ENCODE data around the gene MIPOL1. TPM values are rescaled to one million over a fixed set of nuclear protein-coding genes. Genes with fewer than 3 reads are reported as not detected.

Gene MIPOL1
- total and polyA plus RNA-seq, 2 of the 13 experiments (the other 11 are each of a cell fraction or from before 2014, with no cell fraction given) = 8.6 to 34.2 TPM

DNA sequence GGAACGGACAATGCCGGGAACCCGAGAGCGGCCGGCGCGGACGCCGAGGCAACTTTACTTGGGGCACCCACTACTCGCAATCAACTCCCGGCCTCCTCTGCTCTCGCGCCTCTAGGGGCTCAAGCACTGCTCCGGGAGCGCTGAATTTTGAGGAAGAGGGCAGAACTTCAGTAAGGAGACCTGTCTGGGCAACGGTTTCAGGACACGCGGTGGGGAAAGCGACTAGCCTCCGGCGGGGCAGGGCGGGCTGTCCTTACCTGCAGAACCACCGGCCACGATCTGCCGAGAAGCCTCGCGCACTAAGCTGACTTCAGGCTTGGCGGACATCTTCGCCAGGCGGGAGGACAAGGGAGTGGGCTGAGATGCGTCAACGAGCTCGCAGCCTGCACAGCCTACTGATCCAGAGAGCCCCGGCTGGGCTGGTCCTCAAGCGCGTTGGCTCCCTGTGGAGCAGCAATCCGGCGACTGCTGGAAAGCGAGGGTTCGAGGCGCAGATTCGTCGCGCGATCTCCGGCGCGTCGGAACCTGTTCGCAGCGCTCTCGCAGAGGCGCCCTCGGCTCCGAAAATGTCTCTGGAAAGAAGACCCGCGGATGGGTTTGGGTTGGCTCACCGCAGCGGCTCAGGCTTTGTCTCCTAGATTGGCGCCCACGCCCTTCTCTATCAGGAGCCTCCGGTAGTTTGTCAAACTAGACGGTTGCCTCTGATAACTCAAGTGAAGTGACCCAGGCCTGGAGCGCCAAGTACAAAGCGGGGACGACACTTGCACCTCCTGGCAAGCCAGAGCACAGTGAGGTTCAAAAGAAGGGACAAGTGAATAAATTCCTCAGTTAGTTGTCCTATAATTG is 25.5 kb upstream of the MIPOL1 start, which contains the start of gene SLC25A21 (continued):
- TF ChIP-seq, protein P1, sequence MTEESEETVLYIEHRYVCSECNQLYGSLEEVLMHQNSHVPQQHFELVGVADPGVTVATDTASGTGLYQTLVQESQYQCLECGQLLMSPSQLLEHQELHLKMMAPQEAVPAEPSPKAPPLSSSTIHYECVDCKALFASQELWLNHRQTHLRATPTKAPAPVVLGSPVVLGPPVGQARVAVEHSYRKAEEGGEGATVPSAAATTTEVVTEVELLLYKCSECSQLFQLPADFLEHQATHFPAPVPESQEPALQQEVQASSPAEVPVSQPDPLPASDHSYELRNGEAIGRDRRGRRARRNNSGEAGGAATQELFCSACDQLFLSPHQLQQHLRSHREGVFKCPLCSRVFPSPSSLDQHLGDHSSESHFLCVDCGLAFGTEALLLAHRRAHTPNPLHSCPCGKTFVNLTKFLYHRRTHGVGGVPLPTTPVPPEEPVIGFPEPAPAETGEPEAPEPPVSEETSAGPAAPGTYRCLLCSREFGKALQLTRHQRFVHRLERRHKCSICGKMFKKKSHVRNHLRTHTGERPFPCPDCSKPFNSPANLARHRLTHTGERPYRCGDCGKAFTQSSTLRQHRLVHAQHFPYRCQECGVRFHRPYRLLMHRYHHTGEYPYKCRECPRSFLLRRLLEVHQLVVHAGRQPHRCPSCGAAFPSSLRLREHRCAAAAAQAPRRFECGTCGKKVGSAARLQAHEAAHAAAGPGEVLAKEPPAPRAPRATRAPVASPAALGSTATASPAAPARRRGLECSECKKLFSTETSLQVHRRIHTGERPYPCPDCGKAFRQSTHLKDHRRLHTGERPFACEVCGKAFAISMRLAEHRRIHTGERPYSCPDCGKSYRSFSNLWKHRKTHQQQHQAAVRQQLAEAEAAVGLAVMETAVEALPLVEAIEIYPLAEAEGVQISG (CRISPR knock-in tag; IDR thresholded peaks at IDR 0.05) = peak; percentile 95
- TF ChIP-seq, protein P2, sequence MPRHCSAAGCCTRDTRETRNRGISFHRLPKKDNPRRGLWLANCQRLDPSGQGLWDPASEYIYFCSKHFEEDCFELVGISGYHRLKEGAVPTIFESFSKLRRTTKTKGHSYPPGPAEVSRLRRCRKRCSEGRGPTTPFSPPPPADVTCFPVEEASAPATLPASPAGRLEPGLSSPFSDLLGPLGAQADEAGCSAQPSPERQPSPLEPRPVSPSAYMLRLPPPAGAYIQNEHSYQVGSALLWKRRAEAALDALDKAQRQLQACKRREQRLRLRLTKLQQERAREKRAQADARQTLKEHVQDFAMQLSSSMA (CRISPR knock-in tag; IDR thresholded peaks at IDR 0.05) = peak; percentile 93; the same call in 1 of the 2 replicates
- peak; percentile 25; the same call in 1 of the 2 replicates for TF ChIP-seq KLF9 (CRISPR knock-in tag; IDR thresholded peaks at IDR 0.05; ENCODE audit: low read depth)
- TF ChIP-seq, protein P3, sequence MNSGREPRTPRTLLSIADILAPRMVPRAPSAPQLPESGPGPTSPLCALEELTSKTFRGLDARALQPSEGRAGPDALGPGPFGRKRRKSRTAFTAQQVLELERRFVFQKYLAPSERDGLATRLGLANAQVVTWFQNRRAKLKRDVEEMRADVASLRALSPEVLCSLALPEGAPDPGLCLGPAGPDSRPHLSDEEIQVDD (CRISPR knock-in tag; IDR thresholded peaks at IDR 0.05; ENCODE audit: borderline replicate concordance) = peak; percentile 98
- TF ChIP-seq RFXANK (CRISPR knock-in tag; IDR thresholded peaks at IDR 0.05) = no peak; the same call in 1 of the 2 replicates
- TF ChIP-seq ZNF558 (CRISPR knock-in tag; IDR thresholded peaks at IDR 0.05; ENCODE audit: borderline replicate concordance) = peak; percentile 97
- peak; percentile 97; the same call in 1 of the 2 replicates for TF ChIP-seq ZNF569 (CRISPR knock-in tag; IDR thresholded peaks at IDR 0.05; ENCODE audit: borderline replicate concordance)
- TF ChIP-seq, protein P4, sequence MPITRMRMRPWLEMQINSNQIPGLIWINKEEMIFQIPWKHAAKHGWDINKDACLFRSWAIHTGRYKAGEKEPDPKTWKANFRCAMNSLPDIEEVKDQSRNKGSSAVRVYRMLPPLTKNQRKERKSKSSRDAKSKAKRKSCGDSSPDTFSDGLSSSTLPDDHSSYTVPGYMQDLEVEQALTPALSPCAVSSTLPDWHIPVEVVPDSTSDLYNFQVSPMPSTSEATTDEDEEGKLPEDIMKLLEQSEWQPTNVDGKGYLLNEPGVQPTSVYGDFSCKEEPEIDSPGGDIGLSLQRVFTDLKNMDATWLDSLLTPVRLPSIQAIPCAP (CRISPR knock-in tag; IDR thresholded peaks at IDR 0.05; ENCODE audit: low read depth) = peak; percentile 77; the same call in 1 of the 2 replicates
- TF ChIP-seq, protein P5, sequence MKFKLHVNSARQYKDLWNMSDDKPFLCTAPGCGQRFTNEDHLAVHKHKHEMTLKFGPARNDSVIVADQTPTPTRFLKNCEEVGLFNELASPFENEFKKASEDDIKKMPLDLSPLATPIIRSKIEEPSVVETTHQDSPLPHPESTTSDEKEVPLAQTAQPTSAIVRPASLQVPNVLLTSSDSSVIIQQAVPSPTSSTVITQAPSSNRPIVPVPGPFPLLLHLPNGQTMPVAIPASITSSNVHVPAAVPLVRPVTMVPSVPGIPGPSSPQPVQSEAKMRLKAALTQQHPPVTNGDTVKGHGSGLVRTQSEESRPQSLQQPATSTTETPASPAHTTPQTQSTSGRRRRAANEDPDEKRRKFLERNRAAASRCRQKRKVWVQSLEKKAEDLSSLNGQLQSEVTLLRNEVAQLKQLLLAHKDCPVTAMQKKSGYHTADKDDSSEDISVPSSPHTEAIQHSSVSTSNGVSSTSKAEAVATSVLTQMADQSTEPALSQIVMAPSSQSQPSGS (CRISPR knock-in tag; IDR thresholded peaks at IDR 0.05) = peak; percentile 86
- peak; percentile 91 for TF ChIP-seq SNAPC5 (CRISPR knock-in tag; IDR thresholded peaks at IDR 0.05; ENCODE audit: borderline replicate concordance)
- peak; percentile 79; the same call in 1 of the 2 replicates for TF ChIP-seq ZMYM2 (CRISPR knock-in tag; IDR thresholded peaks at IDR 0.05)
- TF ChIP-seq RBAK (CRISPR knock-in tag; IDR thresholded peaks at IDR 0.05) = peak; percentile 28
- TF ChIP-seq, protein P6, sequence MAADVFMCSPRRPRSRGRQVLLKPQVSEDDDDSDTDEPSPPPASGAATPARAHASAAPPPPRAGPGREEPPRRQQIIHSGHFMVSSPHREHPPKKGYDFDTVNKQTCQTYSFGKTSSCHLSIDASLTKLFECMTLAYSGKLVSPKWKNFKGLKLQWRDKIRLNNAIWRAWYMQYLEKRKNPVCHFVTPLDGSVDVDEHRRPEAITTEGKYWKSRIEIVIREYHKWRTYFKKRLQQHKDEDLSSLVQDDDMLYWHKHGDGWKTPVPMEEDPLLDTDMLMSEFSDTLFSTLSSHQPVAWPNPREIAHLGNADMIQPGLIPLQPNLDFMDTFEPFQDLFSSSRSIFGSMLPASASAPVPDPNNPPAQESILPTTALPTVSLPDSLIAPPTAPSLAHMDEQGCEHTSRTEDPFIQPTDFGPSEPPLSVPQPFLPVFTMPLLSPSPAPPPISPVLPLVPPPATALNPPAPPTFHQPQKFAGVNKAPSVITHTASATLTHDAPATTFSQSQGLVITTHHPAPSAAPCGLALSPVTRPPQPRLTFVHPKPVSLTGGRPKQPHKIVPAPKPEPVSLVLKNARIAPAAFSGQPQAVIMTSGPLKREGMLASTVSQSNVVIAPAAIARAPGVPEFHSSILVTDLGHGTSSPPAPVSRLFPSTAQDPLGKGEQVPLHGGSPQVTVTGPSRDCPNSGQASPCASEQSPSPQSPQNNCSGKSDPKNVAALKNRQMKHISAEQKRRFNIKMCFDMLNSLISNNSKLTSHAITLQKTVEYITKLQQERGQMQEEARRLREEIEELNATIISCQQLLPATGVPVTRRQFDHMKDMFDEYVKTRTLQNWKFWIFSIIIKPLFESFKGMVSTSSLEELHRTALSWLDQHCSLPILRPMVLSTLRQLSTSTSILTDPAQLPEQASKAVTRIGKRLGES (CRISPR knock-in tag; IDR thresholded peaks at IDR 0.05; ENCODE audit: borderline replicate concordance) = peak; percentile 85
- peak; percentile 100 for TF ChIP-seq ZNF550 (CRISPR knock-in tag; IDR thresholded peaks at IDR 0.05; ENCODE audit: borderline replicate concordance)
- peak; percentile 87 for TF ChIP-seq ESRRA (CRISPR knock-in tag; IDR thresholded peaks at IDR 0.05; ENCODE audit: low read depth)
- TF ChIP-seq ZBTB20 (CRISPR knock-in tag; IDR thresholded peaks at IDR 0.05; ENCODE audit: borderline replicate concordance, low read depth) = peak; percentile 96
- peak; percentile 99 for TF ChIP-seq NR0B2 (CRISPR knock-in tag; IDR thresholded peaks at IDR 0.05)
